Gastrocnemius medialis (tissue), 4 donors: Measurements from ENCODE around the gene PRDM15.

Experiments
- POLR2A ChIP-seq, 2 donors: fragments of 450-650 bp; IDR thresholded peaks; one replicate each; pipeline ENCODE4 v1.6.1; 2017; ENCODE audit warnings: antibody characterized with exemption in 2 of 2, mild to moderate bottlenecking in 2 of 2, moderate library complexity in 2 of 2
- TF ChIP-seq, protein P1 (sequence below), 5 experiments: fragments of 450-650 bp in 3 of 5; fragments of 200-600 bp in 2 of 5; sonication (generic) in 2 of 5; IDR thresholded peaks in 4 of 5; conservative IDR thresholded peaks in 1 of 5; 1 replicate in 4 of 5; 2 replicates in 1 of 5; pipeline ENCODE4 v1.5.1; 2016 to 2019; ENCODE audit warnings: antibody characterized with exemption in 5 of 5, mild to moderate bottlenecking in 3 of 5, moderate library complexity in 3 of 5

DNA sequence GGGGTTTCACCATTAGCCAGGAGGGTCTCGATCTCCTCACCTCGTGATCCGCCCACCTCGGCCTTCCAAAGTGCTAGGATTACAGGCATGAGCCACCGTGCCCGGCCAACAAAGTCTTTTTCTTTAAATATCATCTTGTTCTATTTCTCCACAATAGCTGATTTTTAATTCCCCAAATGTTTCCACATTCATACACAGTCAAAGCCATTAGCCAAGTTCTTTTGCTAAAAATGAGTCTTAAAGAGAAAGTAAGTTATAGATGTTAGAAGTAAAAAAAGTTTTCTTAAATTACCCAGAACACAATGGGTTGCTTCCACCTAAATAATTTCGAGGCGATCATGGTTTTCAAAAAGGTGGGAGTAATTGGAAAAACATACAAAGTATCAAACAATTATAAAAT, 44.0 kb upstream of the PRDM15 start:
- no peak for TF ChIP-seq POLR2A (IDR thresholded peaks at IDR 0.05)
- TF ChIP-seq, protein P1, sequence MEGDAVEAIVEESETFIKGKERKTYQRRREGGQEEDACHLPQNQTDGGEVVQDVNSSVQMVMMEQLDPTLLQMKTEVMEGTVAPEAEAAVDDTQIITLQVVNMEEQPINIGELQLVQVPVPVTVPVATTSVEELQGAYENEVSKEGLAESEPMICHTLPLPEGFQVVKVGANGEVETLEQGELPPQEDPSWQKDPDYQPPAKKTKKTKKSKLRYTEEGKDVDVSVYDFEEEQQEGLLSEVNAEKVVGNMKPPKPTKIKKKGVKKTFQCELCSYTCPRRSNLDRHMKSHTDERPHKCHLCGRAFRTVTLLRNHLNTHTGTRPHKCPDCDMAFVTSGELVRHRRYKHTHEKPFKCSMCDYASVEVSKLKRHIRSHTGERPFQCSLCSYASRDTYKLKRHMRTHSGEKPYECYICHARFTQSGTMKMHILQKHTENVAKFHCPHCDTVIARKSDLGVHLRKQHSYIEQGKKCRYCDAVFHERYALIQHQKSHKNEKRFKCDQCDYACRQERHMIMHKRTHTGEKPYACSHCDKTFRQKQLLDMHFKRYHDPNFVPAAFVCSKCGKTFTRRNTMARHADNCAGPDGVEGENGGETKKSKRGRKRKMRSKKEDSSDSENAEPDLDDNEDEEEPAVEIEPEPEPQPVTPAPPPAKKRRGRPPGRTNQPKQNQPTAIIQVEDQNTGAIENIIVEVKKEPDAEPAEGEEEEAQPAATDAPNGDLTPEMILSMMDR (IDR thresholded peaks at IDR 0.05 in 4 of 5, conservative IDR thresholded peaks at IDR 0.05 in 1 of 5): no peak
